H9 (cell line): Measurements from ENCODE around the gene LPAR1. TPM values are rescaled to one million over a fixed set of nuclear protein-coding genes. Genes with fewer than 3 reads are reported as not detected.

Source experiments
- DNase-seq: peaks from one replicate; pipeline ENCODE4 v3.0.0-alpha.2; 2017
- H2AFZ ChIP-seq: one replicate; pipeline ENCODE4 v1.6.1; 2013; ENCODE audit warnings: mild to moderate bottlenecking, low read length, control low read depth, moderate library complexity
- H2AK5ac ChIP-seq: 2 replicates; pipeline ENCODE4 v1.6.1; 2013; ENCODE audit warnings: low read length, control low read depth, mixed read lengths; ENCODE audit not compliant: insufficient read length
- H2BK120ac ChIP-seq: one replicate; pipeline ENCODE4 v1.6.1; 2013; ENCODE audit warnings: low read depth, mild to moderate bottlenecking, low read length, control low read depth, inconsistent platforms; ENCODE audit not compliant: poor library complexity, severe bottlenecking
- H2BK12ac ChIP-seq: 2 replicates; pipeline ENCODE4 v1.6.1; 2013; ENCODE audit warnings: low read length, control low read depth, mixed read lengths, low read depth; ENCODE audit not compliant: insufficient read length
- H2BK15ac ChIP-seq: 2 replicates; pipeline ENCODE4 v1.6.1; 2013; ENCODE audit warnings: low read depth, low read length, control low read depth
- H2BK20ac ChIP-seq: one replicate; pipeline ENCODE4 v1.6.1; 2013; ENCODE audit warnings: low read depth, mild to moderate bottlenecking, low read length, control low read depth, inconsistent platforms; ENCODE audit not compliant: poor library complexity, severe bottlenecking
- H2BK5ac ChIP-seq: 2 replicates; pipeline ENCODE4 v1.6.1; 2013; ENCODE audit warnings: low read length, control low read depth, mixed read lengths; ENCODE audit not compliant: insufficient read length
- H3K14ac ChIP-seq: 2 replicates; pipeline ENCODE4 v1.6.1; 2013; ENCODE audit warnings: low read length, control low read depth; ENCODE audit not compliant: insufficient read depth
- H3K18ac ChIP-seq: 2 replicates; pipeline ENCODE4 v1.6.1; 2013; ENCODE audit warnings: low read depth, mild to moderate bottlenecking, mixed read lengths, low read length, control low read depth; ENCODE audit not compliant: insufficient read length
- H3K23ac ChIP-seq: 2 replicates; pipeline ENCODE4 v1.6.1; 2013; ENCODE audit warnings: low read length, control low read depth, mixed read lengths, low read depth; ENCODE audit not compliant: insufficient read length
- H3K23me2 ChIP-seq: 2 replicates; pipeline ENCODE4 v1.6.1; 2013; ENCODE audit warnings: low read depth, mild to moderate bottlenecking, mixed read lengths, low read length, control low read depth; ENCODE audit not compliant: insufficient read length, poor library complexity, severe bottlenecking
- H3K27ac ChIP-seq: 2 replicates; pipeline ENCODE4 v1.5.1; 2013; ENCODE audit warnings: low read length, control low read depth, mixed read lengths, low read depth; ENCODE audit not compliant: insufficient read length
- H3K27me3 ChIP-seq: 2 replicates; pipeline ENCODE4 v1.6.1; 2013; ENCODE audit warnings: low read length, control low read depth, inconsistent platforms; ENCODE audit not compliant: insufficient read depth
- H3K4ac ChIP-seq: 2 replicates; pipeline ENCODE4 v1.6.1; 2013; ENCODE audit warnings: low read depth, mild to moderate bottlenecking, control low read depth, inconsistent platforms, low read length, moderate library complexity
- H3K4me1 ChIP-seq: 2 replicates; pipeline ENCODE4 v1.6.1; 2013; ENCODE audit warnings: low read length, control low read depth, inconsistent platforms; ENCODE audit not compliant: insufficient read depth
- H3K4me2 ChIP-seq: 2 replicates; pipeline ENCODE4 v1.6.1; 2013; ENCODE audit warnings: low read length, control low read depth, mixed read lengths; ENCODE audit not compliant: insufficient read length, insufficient read depth
- H3K56ac ChIP-seq: 2 replicates; pipeline ENCODE4 v1.6.1; 2013; ENCODE audit warnings: low read depth, mild to moderate bottlenecking, mixed read lengths, low read length, control low read depth; ENCODE audit not compliant: insufficient read length
- H3K79me1 ChIP-seq: 2 replicates; pipeline ENCODE4 v1.6.1; 2013; ENCODE audit warnings: low read depth, mild to moderate bottlenecking, moderate library complexity, low read length, control low read depth, inconsistent platforms; ENCODE audit not compliant: insufficient read depth, poor library complexity, severe bottlenecking
- H3K79me2 ChIP-seq: 2 replicates; pipeline ENCODE4 v1.6.1; 2013; ENCODE audit warnings: low read length, control low read depth, inconsistent platforms; ENCODE audit not compliant: insufficient read depth
- H3K9ac ChIP-seq: 2 replicates; pipeline ENCODE4 v1.6.1; 2013; ENCODE audit warnings: low read length, control low read depth, mixed read lengths; ENCODE audit not compliant: insufficient read length; ENCODE audit errors: extremely low read depth
- H3K9me3 ChIP-seq: one replicate; pipeline ENCODE4 v1.6.1; 2013; ENCODE audit warnings: low read depth, low read length, inconsistent platforms; ENCODE audit not compliant: control insufficient read depth
- H3T11ph ChIP-seq: one replicate; pipeline ENCODE4 v1.6.1; 2013; ENCODE audit warnings: mild to moderate bottlenecking, low read length, control low read depth, inconsistent platforms
- H4K20me1 ChIP-seq: one replicate; pipeline ENCODE4 v1.6.1; 2013; ENCODE audit not compliant: control insufficient read depth, insufficient read length, insufficient read depth
- H4K5ac ChIP-seq: 2 replicates; pipeline ENCODE4 v1.6.1; 2013; ENCODE audit warnings: low read depth, mild to moderate bottlenecking, mixed read lengths, low read length, control low read depth; ENCODE audit not compliant: insufficient read length
- H4K8ac ChIP-seq: replicated peaks from 2 replicates; pipeline ENCODE4 v1.6.1; 2013; ENCODE audit warnings: low read length, control low read depth, mixed read lengths, low read depth; ENCODE audit not compliant: insufficient read length
- H4K91ac ChIP-seq: 2 replicates; pipeline ENCODE4 v1.6.1; 2013; ENCODE audit warnings: low read depth, mild to moderate bottlenecking, moderate library complexity, mixed read lengths, low read length, control low read depth; ENCODE audit not compliant: insufficient read length
- H3K27ac Mint-ChIP-seq, 3 experiments: 2 replicates in 2 of 3; 3 replicates in 1 of 3; pipeline ENCODE4 v1.8.0; 2020 to 2021; ENCODE audit warnings: mixed read lengths in 3 of 3, mild to moderate bottlenecking in 1 of 3, moderate library complexity in 1 of 3
- H3K27me3 Mint-ChIP-seq: 2 replicates; pipeline ENCODE4 v1.8.0; 2021; ENCODE audit warnings: low read depth, mild to moderate bottlenecking, moderate library complexity, mixed read lengths
- H3K36me3 Mint-ChIP-seq, 3 experiments: 2 replicates in 2 of 3; 3 replicates in 1 of 3; pipeline ENCODE4 v1.8.0; 2020 to 2021; ENCODE audit warnings: low read depth in 3 of 3, mixed read lengths in 3 of 3; ENCODE audit not compliant: insufficient read depth in 1 of 3
- H3K4me1 Mint-ChIP-seq, 2 experiments: 2 replicates each; pipeline ENCODE4 v1.8.0; 2020; ENCODE audit warnings: mixed read lengths in 2 of 2
- H3K4me3 Mint-ChIP-seq, 2 experiments: 2 replicates in 1 of 2; 3 replicates in 1 of 2; pipeline ENCODE4 v1.8.0; 2020 to 2021; ENCODE audit warnings: mild to moderate bottlenecking in 2 of 2, mixed read lengths in 2 of 2, moderate library complexity in 1 of 2
- H3K9me3 Mint-ChIP-seq, 2 experiments: 2 replicates in 1 of 2; 3 replicates in 1 of 2; pipeline ENCODE4 v1.8.0; 2020; ENCODE audit warnings: mild to moderate bottlenecking in 2 of 2, mixed read lengths in 2 of 2, moderate library complexity in 1 of 2
- WGBS: extraction: QIAGEN DNeasy Blood & Tissue Kit; methylation state at CpG from one replicate; pipeline ENCODE4 v1.1.7; 2013; ENCODE audit warnings: missing lambda C conversion rate, low lambda C conversion rate, mixed read lengths; ENCODE audit not compliant: insufficient read length; ENCODE audit errors: extremely low coverage; 5-methylcytosine and 5-hydroxymethylcytosine counted together
- total RNA-seq: library from RNA; stranded (reverse); gene quantifications from 2 replicates; pipeline ENCODE4 v1.2.1, GENCODE V29; 2021
- TF ChIP-seq, protein P1 (sequence below): fragments of 200-600 bp; sonication (generic); conservative IDR thresholded peaks from 3 replicates; pipeline ENCODE4 v1.8.0; 2021; ENCODE audit warnings: antibody characterized with exemption, mild to moderate bottlenecking

The LPAR1 gene
- total RNA-seq, 1 experiment from 2014 or later, result 1.3 TPM

DNA sequence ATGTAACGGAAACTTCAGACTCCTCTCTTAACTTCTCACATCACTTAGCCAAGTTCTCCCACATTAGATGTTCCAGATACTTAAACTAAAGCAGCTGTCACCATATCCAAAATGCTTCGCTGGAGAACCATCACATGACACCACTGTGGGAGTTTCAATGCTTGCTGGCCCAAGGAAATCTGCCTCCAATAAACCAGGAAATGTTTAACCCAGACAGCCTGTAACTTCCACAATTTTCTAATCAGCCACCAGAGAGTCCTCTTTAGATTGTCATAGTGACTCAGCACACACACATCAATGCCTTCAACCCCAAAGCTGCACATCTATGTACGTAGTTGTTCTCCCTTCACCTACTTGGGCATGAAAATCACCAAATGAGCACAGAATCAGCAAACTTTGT is 118.7 kb downstream of the LPAR1 start:
- no peak overlapping the region for H3K4me3 Mint-ChIP-seq
- Histone ChIP-seq H3K23ac (no peak overlapping the region), H4K91ac (no peak overlapping the region), H2BK20ac (no peak overlapping the region), H3K18ac (no peak overlapping the region), H3K9me3 (no peaks in the 10 kb centered on the region), H4K8ac (no peak overlapping the region), H3K56ac (no peak overlapping the region), H3K79me1 (no peaks in the 10 kb centered on the region), H3K23me2 (no peaks in the 10 kb centered on the region), H3K9ac (no peak overlapping the region), H2BK120ac (no peak overlapping the region), H3T11ph (no peak overlapping the region), H3K4ac (no peak overlapping the region), H3K4me1 (no peaks in the 10 kb centered on the region), H3K79me2 (no peaks in the 10 kb centered on the region), H2AFZ (no peak overlapping the region), H2BK15ac (no peak overlapping the region), H2BK12ac (no peak overlapping the region), H2AK5ac (no peak overlapping the region), H4K20me1 (no peaks in the 10 kb centered on the region), H4K5ac (no peak overlapping the region), H2BK5ac (no peak overlapping the region), H3K14ac (no peak overlapping the region), H3K4me2 (no peak overlapping the region), H3K27ac (no peak overlapping the region), H3K27me3 (no peaks in the 10 kb centered on the region)
- WGBS, result no CpG with 5 or more reads among the region's 3 CpGs
- H3K36me3 Mint-ChIP-seq, result peaks cover 0 to 3% (median 0%) of the 10 kb centered on the region in 3 experiments; a peak in 2 of 7 replicates
- TF ChIP-seq, protein P1, sequence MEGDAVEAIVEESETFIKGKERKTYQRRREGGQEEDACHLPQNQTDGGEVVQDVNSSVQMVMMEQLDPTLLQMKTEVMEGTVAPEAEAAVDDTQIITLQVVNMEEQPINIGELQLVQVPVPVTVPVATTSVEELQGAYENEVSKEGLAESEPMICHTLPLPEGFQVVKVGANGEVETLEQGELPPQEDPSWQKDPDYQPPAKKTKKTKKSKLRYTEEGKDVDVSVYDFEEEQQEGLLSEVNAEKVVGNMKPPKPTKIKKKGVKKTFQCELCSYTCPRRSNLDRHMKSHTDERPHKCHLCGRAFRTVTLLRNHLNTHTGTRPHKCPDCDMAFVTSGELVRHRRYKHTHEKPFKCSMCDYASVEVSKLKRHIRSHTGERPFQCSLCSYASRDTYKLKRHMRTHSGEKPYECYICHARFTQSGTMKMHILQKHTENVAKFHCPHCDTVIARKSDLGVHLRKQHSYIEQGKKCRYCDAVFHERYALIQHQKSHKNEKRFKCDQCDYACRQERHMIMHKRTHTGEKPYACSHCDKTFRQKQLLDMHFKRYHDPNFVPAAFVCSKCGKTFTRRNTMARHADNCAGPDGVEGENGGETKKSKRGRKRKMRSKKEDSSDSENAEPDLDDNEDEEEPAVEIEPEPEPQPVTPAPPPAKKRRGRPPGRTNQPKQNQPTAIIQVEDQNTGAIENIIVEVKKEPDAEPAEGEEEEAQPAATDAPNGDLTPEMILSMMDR, result no peak
- H3K4me1 Mint-ChIP-seq, result peaks cover 2 to 3% of the 10 kb centered on the region in 2 experiments; a peak in 3 of 4 replicates
- H3K9me3 Mint-ChIP-seq, result peaks cover 0 to 2% of the 10 kb centered on the region in 2 experiments; a peak in 1 of 5 replicates
- DNase-seq, result no peak
- no peak overlapping the region for H3K27ac Mint-ChIP-seq
- no peaks in the 10 kb centered on the region for H3K27me3 Mint-ChIP-seq
